Pancreas (tissue), 10 donors: ENCODE results near the gene ILK. TPM values are rescaled to one million over a fixed set of nuclear protein-coding genes. Genes with fewer than 3 reads are reported as not detected.

ENCODE experiments used
- ATAC-seq, 4 donors: fragments of 200-7000 bp; cut with Tn5 transposase; one replicate each; pipeline versions ENCODE4 v1.8.0 to v1.9.1; 2020; ENCODE audit warnings: mild to moderate bottlenecking in 4 of 4, moderate library complexity in 4 of 4
- DNase-seq, 6 donors: peaks; one replicate each; pipeline ENCODE4 v3.0.0-alpha.2; 2020
- FAIRE-seq: peaks from 2 replicates; lab custom pipeline; 2012; peaks lifted over from hg19 to GRCh38; lab: Jason Lieb, UNC
- H3K27ac ChIP-seq, 4 donors: fragments of 200-600 bp; sonication (generic); 1 replicate in 3 of 4; 2 replicates in 1 of 4; pipeline versions ENCODE4 v1.5.0 to v1.8.0; 2020
- H3K27me3 ChIP-seq, 4 donors: fragments of 200-600 bp; one replicate each; pipeline ENCODE4 v1.8.0; 2021
- H3K36me3 ChIP-seq, 3 donors: fragments of 200-600 bp; sonication (generic) in 1 of 3; one replicate each; pipeline versions ENCODE4 v1.5.0 to v1.8.0; 2020 to 2021
- H3K4me1 ChIP-seq, 3 donors: fragments of 200-600 bp; one replicate each; pipeline ENCODE4 v1.8.0; 2021
- H3K4me3 ChIP-seq, 4 donors: fragments of 200-600 bp; sonication (generic) in 2 of 4; one replicate each; pipeline versions ENCODE4 v1.5.0 to v1.8.0; 2020 to 2021
- H3K9me3 ChIP-seq, 4 donors: fragments of 200-600 bp; one replicate each; pipeline ENCODE4 v1.8.0; 2021
- CTCF ChIP-seq, 4 donors: fragments of 200-600 bp; sonication (generic) in 3 of 4; IDR thresholded peaks; one replicate each; pipeline versions ENCODE4 v1.5.0 to v1.8.0; 2021; ENCODE audit warnings: antibody characterized with exemption in 4 of 4
- WGBS, 2 donors: extraction: QIAGEN DNeasy Blood & Tissue Kit; methylation state at CpG; one replicate each; pipeline ENCODE4 v1.1.7; 2013; 5-methylcytosine and 5-hydroxymethylcytosine counted together
- intact Hi-C, 3 donors: fragments of 100-400 bp; cut with DNase I; formaldehyde crosslinking; loops; one replicate each; pipeline versions ENCODE4 v1.11.1 to v1.14.2; 2022
- polyA plus RNA-seq, 2 donors: library from polyadenylated mRNA; stranded (reverse); fragments of 200-250 nt; gene quantifications; one replicate each; pipeline ENCODE4 v1.2.3, GENCODE V29; 2013
- total RNA-seq, 6 donors: library from RNA; stranded (reverse); fragmentation: NEBNext Ultra II Directional in 4 of 6; extraction: Animal tissue kit (Norgen Biotek cat#: 25700) in 4 of 6; gene quantifications; one replicate each; pipeline versions ENCODE4 v1.2.1 to v1.2.4, GENCODE V29; 2021 to 2023
- donor health status: healthy with polysubstance abuse.
- donor health status: DM: no; HTN: no; CAD: no; lungs with moderate emphysema.
- donor health status: DM: no; HTN: no; CAD: no.
- donor health status: control.
- donor health status: control.
- donor health status: Bipolar disorder and iron deficiency.
- donor health status: DM: yes; HTN: yes; CAD: no.
- donor health status: DM: no; HTN: no; CAD: no.
- donor health status: DM: no; HTN: no; CAD: no.
- donor health status: DM: yes; HTN: yes; CAD: no.

Gene ILK
- total and polyA plus RNA-seq, 8 donors: 47.9 to 137 (median 70.4) TPM

GRCh38 chr11:6640036-6640984 is 36.7 kb downstream of the ILK start:
- Histone ChIP-seq H3K27me3 (no peaks in the 10 kb centered on the region), H3K9me3 (no peaks in the 10 kb centered on the region), H3K36me3 (no peaks in the 10 kb centered on the region), H3K4me1 (peaks cover 0 to 18% (median 18%) of the 10 kb centered on the region in 3 donors), H3K4me3 (no peak overlapping the region), H3K27ac (no peak overlapping the region)
- DNase-seq: peak in 2 of 6 donors; percentile 12 to 43
- no peak for ATAC-seq
- WGBS, 2 donors: 88 to 89% methylated on average over 36 of the region's 36 CpGs
- intact Hi-C loops: no loop called here
- FAIRE-seq: no peak
- no peak for TF ChIP-seq CTCF (IDR thresholded peaks at IDR 0.05)

GRCh38 chr11:6640985-6641701 is 37.6 kb downstream of the ILK start:
- DNase-seq (peak in 1 of 6 donors; percentile 56), FAIRE-seq (no peak), ATAC-seq (no peak)
- 88 to 92% methylated on average over 26 of the region's 26 CpGs for WGBS, 2 donors
- H3K36me3 ChIP-seq: no peaks in the 10 kb centered on the region
- H3K9me3 ChIP-seq: no peaks in the 10 kb centered on the region
- intact Hi-C loops: no loop called here
- H3K27ac ChIP-seq: no peak overlapping the region
- H3K27me3 ChIP-seq: no peaks in the 10 kb centered on the region
- H3K4me1 ChIP-seq: peaks cover 0 to 10% (median 10%) of the 10 kb centered on the region in 3 donors
- H3K4me3 ChIP-seq: no peak overlapping the region
- TF ChIP-seq CTCF (IDR thresholded peaks at IDR 0.05): no peak

- peaks cover 0 to 7% (median 5%) of the 10 kb centered on the region in 3 donors for H3K4me1 ChIP-seq
- intact Hi-C loops: no loop called here
- H3K27me3 ChIP-seq: no peaks in the 10 kb centered on the region
- no peak for ATAC-seq
- no peaks in the 10 kb centered on the region for H3K36me3 ChIP-seq
- FAIRE-seq: no peak
- no peak for DNase-seq
- H3K27ac ChIP-seq: no peak overlapping the region
- no peak overlapping the region for H3K4me3 ChIP-seq
- no peak for TF ChIP-seq CTCF (IDR thresholded peaks at IDR 0.05)
- H3K9me3 ChIP-seq: no peaks in the 10 kb centered on the region
- WGBS, 2 donors: 69 to 75% methylated on average over 7 of the region's 7 CpGs
These were observed 39.4 kb downstream of the ILK start for GRCh38 chr11:6642957-6643356.

- ATAC-seq: peak in 3 of 4 donors; percentile 54 to 58 (median 55)
- Histone ChIP-seq H3K36me3 (no peaks in the 10 kb centered on the region), H3K9me3 (no peaks in the 10 kb centered on the region), H3K27ac (no peak overlapping the region), H3K4me1 (no peaks in the 10 kb centered on the region), H3K27me3 (no peaks in the 10 kb centered on the region), H3K4me3 (no peak overlapping the region)
- intact Hi-C loops: no loop called here
- WGBS, 2 donors: 76 to 86% methylated on average over 12 of the region's 12 CpGs
- TF ChIP-seq CTCF (IDR thresholded peaks at IDR 0.05): no peak
- DNase-seq: peak in 3 of 6 donors; percentile 24 to 52 (median 26)
- FAIRE-seq: no peak
These were observed 42.5 kb downstream of the ILK start for GRCh38 chr11:6646071-6646470.
